Activated T-cell treated with anti-CD3 and anti-CD28 coated beads, Interleukin-2, amount 50 U/mL, for 48 hours (primary cell): ENCODE measurements around the gene SLBP.

ENCODE experiments used
- DNase-seq, 2 experiments: peaks; one replicate each; pipeline ENCODE4 v3.0.0-alpha.2; 2020

SLBP gene

DNA sequence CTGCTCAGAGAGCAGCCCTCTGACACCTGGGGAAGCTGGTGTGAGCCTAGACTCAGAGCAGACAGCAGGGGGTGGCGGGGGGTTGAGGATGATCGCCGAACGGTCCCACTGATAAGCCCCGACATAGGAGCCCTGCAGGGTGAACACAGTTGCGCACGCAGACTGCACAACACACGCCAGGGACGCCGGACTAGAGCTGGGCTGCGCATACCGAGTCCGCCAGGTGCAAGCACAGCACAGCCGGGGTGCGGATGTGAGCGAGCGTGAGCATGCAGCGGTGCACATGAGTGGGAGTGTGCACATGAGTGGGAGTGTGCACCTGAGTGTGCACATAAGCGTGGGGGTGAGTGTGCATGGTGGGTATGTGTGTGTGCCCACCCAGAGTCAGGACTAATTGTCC, 64.7 kb downstream of the SLBP start:
- DNase-seq = no peak

DNA sequence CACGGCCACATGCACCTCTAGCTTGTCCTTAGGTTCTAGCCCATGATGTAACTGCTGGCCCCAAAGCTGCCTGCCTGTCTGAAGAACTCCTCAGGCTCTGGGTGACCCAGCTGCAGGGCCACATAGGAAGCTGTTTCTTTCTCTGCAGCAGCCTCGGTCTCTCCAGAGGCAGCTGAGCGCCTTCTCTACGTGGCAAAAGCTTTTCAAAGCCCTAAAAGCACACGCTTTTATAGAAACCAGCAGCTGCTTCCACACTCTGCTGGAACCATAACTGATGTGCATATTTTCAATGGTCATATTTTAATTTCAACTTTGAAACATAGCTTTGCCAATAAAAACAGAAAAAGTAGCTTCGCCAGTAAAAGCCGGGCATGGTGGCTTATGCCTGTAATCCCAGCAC, 65.4 kb downstream of the SLBP start:
- no peak for DNase-seq

- no peak for DNase-seq
Observed at GRCh38 chr4:1644891-1645657, 67.0 kb downstream of the SLBP start.

- no peak for DNase-seq
Observed at GRCh38 chr4:1643971-1644735, 68.0 kb downstream of the SLBP start.
